ENCODE measurements around the gene HDAC8.
A peak's percentile ranks its signal among the peaks of the same experiment; 100 is the strongest.

HDAC8 gene

GRCh38 chrX:72479324-72480274 lies 93.0 kb downstream of the HDAC8 start:
- TF ChIP-seq POLR2A (IDR thresholded peaks at IDR 0.05; ENCODE audit: low read length): no peak
- TF ChIP-seq GATA1 (IDR thresholded peaks at IDR 0.05; ENCODE audit: low read depth, low read length): no peak
- DNase-seq: no peak

GRCh38 chrX:72478853-72479252 lies 93.8 kb downstream of the HDAC8 start:
- TF ChIP-seq POLR2A (IDR thresholded peaks at IDR 0.05; ENCODE audit: low read length) (no peak), GATA1 (IDR thresholded peaks at IDR 0.05; ENCODE audit: low read depth, low read length) (no peak)
- no peak for DNase-seq

GRCh38 chrX:72478351-72478750 lies 94.3 kb downstream of the HDAC8 start:
- TF ChIP-seq POLR2A (IDR thresholded peaks at IDR 0.05; ENCODE audit: low read length) (no peak), GATA1 (IDR thresholded peaks at IDR 0.05; ENCODE audit: low read depth, low read length) (no peak)

GRCh38 chrX:72477781-72478181 lies 94.9 kb downstream of the HDAC8 start:
- DNase-seq: no peak

More at GRCh38 chrX:72478351-72478750, 94.3 kb downstream of the HDAC8 start:
- no peak for DNase-seq

GRCh38 chrX:72477376-72477775 lies 95.3 kb downstream of the HDAC8 start:
- TF ChIP-seq POLR2A (IDR thresholded peaks at IDR 0.05; ENCODE audit: low read length) (no peak), GATA1 (IDR thresholded peaks at IDR 0.05; ENCODE audit: low read depth, low read length) (no peak)
- DNase-seq: no peak

More at GRCh38 chrX:72477781-72478181, 94.9 kb downstream of the HDAC8 start:
- TF ChIP-seq GATA1 (IDR thresholded peaks at IDR 0.05; ENCODE audit: low read depth, low read length) (no peak), POLR2A (IDR thresholded peaks at IDR 0.05; ENCODE audit: low read length) (no peak)

- no peak for TF ChIP-seq POLR2A (IDR thresholded peaks at IDR 0.05; ENCODE audit: low read length)
- no peak for TF ChIP-seq GATA1 (IDR thresholded peaks at IDR 0.05; ENCODE audit: low read depth, low read length)
- DNase-seq: no peak
Observed at GRCh38 chrX:72475952-72476668, 96.5 kb downstream of the HDAC8 start.

GRCh38 chrX:72475338-72475737 lies 97.3 kb downstream of the HDAC8 start:
- TF ChIP-seq GATA1 (IDR thresholded peaks at IDR 0.05; ENCODE audit: low read depth, low read length) (no peak), POLR2A (IDR thresholded peaks at IDR 0.05; ENCODE audit: low read length) (no peak)
- no peak for DNase-seq

GRCh38 chrX:72470532-72471223 lies 102.0 kb downstream of the HDAC8 start:
- no peak for TF ChIP-seq GATA1 (IDR thresholded peaks at IDR 0.05; ENCODE audit: low read depth, low read length)
- TF ChIP-seq POLR2A (IDR thresholded peaks at IDR 0.05; ENCODE audit: low read length): no peak
- DNase-seq: peak; percentile 48 to 81

GRCh38 chrX:72470117-72470516 lies 102.5 kb downstream of the HDAC8 start:
- peak in 1 of 2 experiments; percentile 39 for DNase-seq
- TF ChIP-seq GATA1 (IDR thresholded peaks at IDR 0.05; ENCODE audit: low read depth, low read length): no peak
- TF ChIP-seq POLR2A (IDR thresholded peaks at IDR 0.05; ENCODE audit: low read length): no peak

- no peak for DNase-seq
- no peak for TF ChIP-seq POLR2A (IDR thresholded peaks at IDR 0.05; ENCODE audit: low read length)
- no peak for TF ChIP-seq GATA1 (IDR thresholded peaks at IDR 0.05; ENCODE audit: low read depth, low read length)
Observed at GRCh38 chrX:72468607-72469006, 104.0 kb downstream of the HDAC8 start.

- peak in 1 of 2 experiments; percentile 4 for DNase-seq
- TF ChIP-seq POLR2A (IDR thresholded peaks at IDR 0.05; ENCODE audit: low read length) (no peak), GATA1 (IDR thresholded peaks at IDR 0.05; ENCODE audit: low read depth, low read length) (no peak)
Observed at GRCh38 chrX:72467135-72467534, 105.5 kb downstream of the HDAC8 start.

GRCh38 chrX:72466493-72466892 lies 106.2 kb downstream of the HDAC8 start:
- no peak for TF ChIP-seq POLR2A (IDR thresholded peaks at IDR 0.05; ENCODE audit: low read length)
- TF ChIP-seq GATA1 (IDR thresholded peaks at IDR 0.05; ENCODE audit: low read depth, low read length): no peak
- peak; percentile 2 to 12 for DNase-seq

GRCh38 chrX:72465889-72466288 lies 106.8 kb downstream of the HDAC8 start:
- DNase-seq: peak; percentile 19 to 78
- TF ChIP-seq GATA1 (IDR thresholded peaks at IDR 0.05; ENCODE audit: low read depth, low read length): no peak
- no peak for TF ChIP-seq POLR2A (IDR thresholded peaks at IDR 0.05; ENCODE audit: low read length)

- no peak for DNase-seq
- TF ChIP-seq POLR2A (IDR thresholded peaks at IDR 0.05; ENCODE audit: low read length) (no peak), GATA1 (IDR thresholded peaks at IDR 0.05; ENCODE audit: low read depth, low read length) (no peak)
Observed at GRCh38 chrX:72461766-72462165, 110.9 kb downstream of the HDAC8 start.
